ENCODE measurements around the gene KCTD18. TPM values are rescaled to one million over a fixed set of nuclear protein-coding genes. Genes with fewer than 3 reads are reported as not detected.

Gene KCTD18
- total and polyA plus RNA-seq, 2 of the 8 experiments (the other 6 are each of a cell fraction or from before 2014, with no cell fraction given), result 1.6 to 3.1 TPM

GRCh38 chr2:200461846-200462710 lies 47.8 kb downstream of the KCTD18 start:
- no peak overlapping the region for H2BK120ac ChIP-seq (replicated peaks; ENCODE audit: low read depth, low read length)
- H2BK12ac ChIP-seq (ENCODE audit: low read depth, low read length), result no peak overlapping the region
- H3K23me2 ChIP-seq (ENCODE audit: low read depth, low read length), result no peaks in the 10 kb centered on the region
- no peak for DNase-seq (ENCODE audit: low read depth in 1 of 2, low spot score in 2 of 2)
- no peak overlapping the region for H2BK15ac ChIP-seq (ENCODE audit: low read length)
- H3K4me3 ChIP-seq (ENCODE audit: extremely low read depth in 1 of 4, insufficient read depth in 2 of 4, low read depth in 3 of 4, low read length in 4 of 4), result no peak overlapping the region
- ChIA-PET CTCF (ENCODE audit: partially characterized antibody) (interaction anchor here (0.7 to 1.6 kb wide), 4 partner anchors 9 to 477 kb away, joined by 3 to 5 read pairs (median 4); no protein-coding TSS in a partner anchor), POLR2A (ENCODE audit: partially characterized antibody) (no interaction called here)
- H3K4me2 ChIP-seq (ENCODE audit: insufficient read depth in 1 of 2, low read depth in 2 of 2, low read length in 2 of 2), result no peak overlapping the region
- FAIRE-seq, result no peak
- H3K79me2 ChIP-seq (ENCODE audit: control insufficient read depth in 1 of 2, insufficient read depth in 2 of 2, low read length in 2 of 2), result no peaks in the 10 kb centered on the region
- no peak overlapping the region for H3K9ac ChIP-seq (replicated peaks in 1 of 4; ENCODE audit: extremely low read depth in 1 of 4, low read depth in 3 of 4, low read length in 3 of 4)
- H3K23ac ChIP-seq (ENCODE audit: insufficient read length), result no peak overlapping the region
- H4K91ac ChIP-seq (replicated peaks; ENCODE audit: insufficient read length, low read length), result no peak overlapping the region
- H3K14ac ChIP-seq (ENCODE audit: insufficient read length), result no peak overlapping the region
- peaks cover 0 to 2% (median 0%) of the 10 kb centered on the region in 4 experiments; a peak in 1 of 7 replicates for H3K27me3 ChIP-seq (replicated peaks in 1 of 4; ENCODE audit: control insufficient read depth in 3 of 4, extremely low read depth in 1 of 4, insufficient read depth in 3 of 4, low read length in 3 of 4)
- H3K4ac ChIP-seq (replicated peaks; ENCODE audit: insufficient read length, low read depth, low read length), result no peak overlapping the region
- H2AK5ac ChIP-seq (ENCODE audit: low read depth, low read length), result no peak overlapping the region
- H2BK20ac ChIP-seq (ENCODE audit: low read length), result no peak overlapping the region
- H3K79me1 ChIP-seq (ENCODE audit: low read depth, low read length), result no peaks in the 10 kb centered on the region
- 98% methylated on average over 2 of the region's 2 CpGs; no CpG with 5 or more reads in 1 of the 2 experiments for WGBS, 2 experiments (ENCODE audit: extremely low coverage in 1 of 2, insufficient coverage in 1 of 2, insufficient read length in 1 of 2, insufficient replicate concordance in 2 of 2, low coverage in 1 of 2, low lambda C conversion rate in 2 of 2, missing lambda C conversion rate in 1 of 2)
- no peak overlapping the region for H2AFZ ChIP-seq (ENCODE audit: low read length)
- H2BK5ac ChIP-seq (ENCODE audit: low read depth, low read length), result no peak overlapping the region
- no peak overlapping the region for H3K27ac ChIP-seq (ENCODE audit: low read depth, low read length)
- no peak overlapping the region for H4K5ac ChIP-seq (ENCODE audit: insufficient read length, low read depth, low read length)
- no peak overlapping the region for H3K56ac ChIP-seq (replicated peaks; ENCODE audit: insufficient read length, low read depth, low read length)
- no peak overlapping the region for H4K8ac ChIP-seq (ENCODE audit: extremely low read depth, insufficient read depth, low read length)
- no peak overlapping the region for H3K18ac ChIP-seq (ENCODE audit: extremely low read depth, low read length)
- H3K4me1 ChIP-seq (replicated peaks in 1 of 4; ENCODE audit: control insufficient read depth in 3 of 4, insufficient read depth in 4 of 4, low read length in 3 of 4), result no peaks in the 10 kb centered on the region
- H3K36me3 ChIP-seq (ENCODE audit: control insufficient read depth in 2 of 4, insufficient read depth in 4 of 4, low read length in 3 of 4), result peaks cover 5 to 55% (median 39%) of the 10 kb centered on the region in 4 experiments
- H3K9me3 ChIP-seq (ENCODE audit: insufficient read depth in 2 of 2, low read depth in 1 of 2, low read length in 1 of 2), result no peaks in the 10 kb centered on the region
- H4K20me1 ChIP-seq (replicated peaks in 1 of 2; ENCODE audit: control insufficient read depth in 1 of 2, insufficient read depth in 2 of 2, low read length in 2 of 2), result no peaks in the 10 kb centered on the region
- TF ChIP-seq SRF (IDR thresholded peaks at IDR 0.05; ENCODE audit: low read depth, low read length), result no peak
- TF ChIP-seq JUN (IDR thresholded peaks at IDR 0.05; ENCODE audit: low read depth, low read length), result no peak
- no peak for TF ChIP-seq TAF7 (optimal IDR thresholded peaks at IDR 0.05; ENCODE audit: borderline replicate concordance, low read depth, low read length)
- TF ChIP-seq RBBP5 (IDR thresholded peaks at IDR 0.05; ENCODE audit: borderline replicate concordance, low read depth, low read length), result no peak
- no peak for TF ChIP-seq TCF12 (IDR thresholded peaks at IDR 0.05; ENCODE audit: low read depth, low read length)
- TF ChIP-seq PHF8 (conservative IDR thresholded peaks at IDR 0.05; ENCODE audit: low read depth, low read length), result no peak
- no peak for TF ChIP-seq E2F6 (IDR thresholded peaks at IDR 0.05)
- TF ChIP-seq POLR2AphosphoS5 (IDR thresholded peaks at IDR 0.05; ENCODE audit: low read depth, low read length), result no peak
- no peak for TF ChIP-seq CHD2 (IDR thresholded peaks at IDR 0.05; ENCODE audit: low read length)
